Brain microvascular endothelial cell (primary cell): Measurements from ENCODE around the gene KLHL33.

Experiments
- DNase-seq: peaks from one replicate; pipeline ENCODE4 v3.0.0-alpha.2; 2020
- H3K27ac ChIP-seq: fragments of 250-450 bp; sonication (Bioruptor Pico); 2 replicates; pipeline ENCODE4 v1.5.1; 2020; ENCODE audit warnings: mild to moderate bottlenecking, moderate library complexity
- H3K27me3 ChIP-seq: fragments of 250-450 bp; sonication (Bioruptor Pico); replicated peaks from 2 replicates; pipeline ENCODE4 v1.5.1; 2020; ENCODE audit warnings: mild to moderate bottlenecking
- H3K36me3 ChIP-seq: fragments of 250-450 bp; sonication (Bioruptor Pico); replicated peaks from 2 replicates; pipeline ENCODE4 v1.5.1; 2020; ENCODE audit warnings: mild to moderate bottlenecking
- H3K4me3 ChIP-seq: 2 replicates; pipeline ENCODE4 v1.5.1; 2011; ENCODE audit warnings: low read depth, mild to moderate bottlenecking, control low read depth, low read length, moderate library complexity
- CTCF ChIP-seq: IDR thresholded peaks from 2 replicates; pipeline ENCODE4 v1.5.1; 2011; ENCODE audit warnings: low read depth, mild to moderate bottlenecking, moderate library complexity, low read length, control low read depth, inconsistent platforms; ENCODE audit errors: missing control alignments
- in situ Hi-C: cut with HindIII; loops from 2 replicates; pipeline ENCODE4 v1.10.0; 2017; ENCODE audit warnings: low sequenced_read_pairs, low pct_ligation_motif_present

Gene KLHL33

DNA sequence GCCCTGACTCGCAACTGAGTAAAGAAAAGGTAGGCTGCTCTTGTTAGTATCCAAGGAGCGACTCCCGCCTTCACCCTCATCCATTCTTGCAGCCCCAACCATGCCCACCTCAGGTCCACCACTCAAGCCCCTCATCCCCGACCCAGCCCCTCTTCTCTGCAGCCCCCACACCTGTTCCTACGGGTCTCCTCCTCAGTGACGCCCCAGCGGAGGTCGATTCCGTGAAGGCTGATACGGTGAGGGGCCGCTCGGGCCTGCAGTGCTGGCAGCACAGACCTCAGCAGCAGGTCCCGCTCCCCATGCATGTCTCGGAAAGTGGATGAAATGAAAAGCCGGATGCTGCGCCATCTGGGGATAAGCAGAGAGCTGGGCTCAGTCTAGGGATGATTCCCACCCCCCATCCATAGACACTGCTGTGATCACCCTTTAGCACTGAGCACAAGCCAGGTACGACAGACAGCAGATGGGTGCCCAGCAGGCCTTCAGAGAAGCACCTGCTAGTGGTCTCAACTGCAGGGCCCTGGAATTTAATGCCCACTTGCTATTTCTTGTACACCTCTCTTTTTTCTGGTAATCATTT lies 49.6 kb downstream of the KLHL33 start:
- no peak for DNase-seq
- TF ChIP-seq CTCF = no peak
- in situ Hi-C loops = no loop called here
- Histone ChIP-seq H3K27me3 (no peaks in the 10 kb centered on the region), H3K27ac (no peak overlapping the region), H3K36me3 (peaks cover 91% of the 10 kb centered on the region), H3K4me3 (no peak overlapping the region)

GRCh38 chr14:20384886-20385285 lies 51.1 kb downstream of the KLHL33 start:
- Histone ChIP-seq H3K4me3 (no peak overlapping the region), H3K27ac (no peak overlapping the region), H3K27me3 (no peaks in the 10 kb centered on the region), H3K36me3 (peaks cover 89% of the 10 kb centered on the region)
- in situ Hi-C loops = no loop called here
- no peak for TF ChIP-seq CTCF
- no peak for DNase-seq

DNA sequence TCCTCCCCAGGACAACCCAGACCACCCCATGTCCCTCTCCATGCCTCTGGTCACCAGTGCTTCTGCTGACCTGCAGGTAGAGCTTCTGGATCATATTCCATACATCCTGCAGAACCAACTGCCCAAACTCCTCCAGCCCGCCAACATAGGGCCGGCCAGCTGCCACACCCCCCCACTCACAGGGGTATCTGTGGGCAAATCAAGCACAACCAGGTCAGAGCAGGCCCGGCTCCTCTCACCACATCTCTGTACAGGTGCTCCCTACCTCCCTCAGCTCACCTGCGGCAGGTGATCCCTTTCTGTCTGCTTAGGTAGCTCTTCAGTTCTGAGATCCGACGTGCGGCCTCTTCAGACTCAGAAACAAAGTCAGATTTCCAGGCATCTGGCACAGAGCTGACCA lies 51.6 kb downstream of the KLHL33 start:
- TF ChIP-seq CTCF = no peak
- H3K27ac ChIP-seq = no peak overlapping the region
- DNase-seq = no peak
- no peak overlapping the region for H3K4me3 ChIP-seq
- no peaks in the 10 kb centered on the region for H3K27me3 ChIP-seq
- in situ Hi-C loops = no loop called here
- peaks cover 89% of the 10 kb centered on the region for H3K36me3 ChIP-seq

DNA sequence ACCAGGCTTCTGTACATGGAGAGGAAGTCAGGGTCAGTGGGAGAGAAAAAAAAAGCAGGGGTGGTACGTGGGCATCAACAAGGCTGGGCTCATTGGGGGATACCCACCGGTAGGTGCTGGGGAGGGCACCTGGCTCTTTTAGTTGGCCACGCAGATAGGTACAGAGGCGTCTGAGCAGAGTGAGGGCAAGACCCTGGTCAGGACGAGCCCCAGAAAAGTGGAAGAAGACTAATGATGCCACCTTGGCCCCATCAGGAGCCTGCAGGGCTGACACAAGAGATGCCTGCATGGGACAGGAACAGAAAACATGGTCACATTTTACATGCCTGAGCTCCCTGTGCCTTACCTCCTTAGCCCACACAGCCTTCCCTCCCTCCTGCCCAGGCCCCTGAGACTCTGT lies 52.3 kb downstream of the KLHL33 start:
- Histone ChIP-seq H3K27me3 (no peaks in the 10 kb centered on the region), H3K4me3 (no peak overlapping the region), H3K27ac (no peak overlapping the region), H3K36me3 (peaks cover 89% of the 10 kb centered on the region)
- in situ Hi-C loops = no loop called here
- DNase-seq = no peak
- no peak for TF ChIP-seq CTCF

DNA sequence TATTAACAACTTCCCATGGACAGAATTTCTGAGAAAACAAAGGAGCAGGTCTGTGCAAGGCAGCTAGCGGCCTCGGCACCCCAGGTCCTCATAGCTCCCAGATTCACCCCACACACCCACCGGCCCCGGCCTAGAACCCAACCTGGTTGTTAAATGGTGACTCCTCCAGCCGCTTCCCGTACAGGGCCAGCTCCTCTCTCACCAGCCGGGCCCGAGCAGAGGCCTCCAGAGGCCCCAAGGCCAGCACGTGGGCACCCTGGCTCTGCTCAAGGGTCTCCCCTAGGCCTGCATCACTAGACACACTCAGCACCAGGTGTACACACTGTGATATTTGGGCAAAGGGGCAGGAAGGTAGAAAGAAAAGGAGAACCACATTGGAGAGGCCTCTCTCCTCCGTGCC lies 52.9 kb downstream of the KLHL33 start:
- Histone ChIP-seq H3K4me3 (no peak overlapping the region), H3K27ac (no peak overlapping the region), H3K36me3 (peaks cover 89% of the 10 kb centered on the region), H3K27me3 (no peaks in the 10 kb centered on the region)
- DNase-seq = no peak
- TF ChIP-seq CTCF = no peak
- in situ Hi-C loops = no loop called here

- DNase-seq = no peak
- in situ Hi-C loops = no loop called here
- no peak for TF ChIP-seq CTCF
- Histone ChIP-seq H3K27ac (no peak overlapping the region), H3K27me3 (no peaks in the 10 kb centered on the region), H3K4me3 (no peak overlapping the region), H3K36me3 (peaks cover 88% of the 10 kb centered on the region)
Measured at GRCh38 chr14:20382526-20382925, 53.4 kb downstream of the KLHL33 start.
